Stimulated activated CD4-positive, alpha-beta T cell treated with anti-CD3 and anti-CD28 coated beads, Interleukin-12 subunit alpha, Interleukin-12 subunit beta, amount 100 ng/mL, for 4 hours (primary cell): ENCODE measurements around the gene RPH3AL.
"Not testable (repeated sequence)": the region's sequence is repeated elsewhere in the genome, so short reads cannot be mapped to it uniquely, and the experiment has no call there.

Experiments
- DNase-seq: peaks from one replicate; pipeline ENCODE4 v3.0.0-alpha.2; 2020

RPH3AL gene

DNA sequence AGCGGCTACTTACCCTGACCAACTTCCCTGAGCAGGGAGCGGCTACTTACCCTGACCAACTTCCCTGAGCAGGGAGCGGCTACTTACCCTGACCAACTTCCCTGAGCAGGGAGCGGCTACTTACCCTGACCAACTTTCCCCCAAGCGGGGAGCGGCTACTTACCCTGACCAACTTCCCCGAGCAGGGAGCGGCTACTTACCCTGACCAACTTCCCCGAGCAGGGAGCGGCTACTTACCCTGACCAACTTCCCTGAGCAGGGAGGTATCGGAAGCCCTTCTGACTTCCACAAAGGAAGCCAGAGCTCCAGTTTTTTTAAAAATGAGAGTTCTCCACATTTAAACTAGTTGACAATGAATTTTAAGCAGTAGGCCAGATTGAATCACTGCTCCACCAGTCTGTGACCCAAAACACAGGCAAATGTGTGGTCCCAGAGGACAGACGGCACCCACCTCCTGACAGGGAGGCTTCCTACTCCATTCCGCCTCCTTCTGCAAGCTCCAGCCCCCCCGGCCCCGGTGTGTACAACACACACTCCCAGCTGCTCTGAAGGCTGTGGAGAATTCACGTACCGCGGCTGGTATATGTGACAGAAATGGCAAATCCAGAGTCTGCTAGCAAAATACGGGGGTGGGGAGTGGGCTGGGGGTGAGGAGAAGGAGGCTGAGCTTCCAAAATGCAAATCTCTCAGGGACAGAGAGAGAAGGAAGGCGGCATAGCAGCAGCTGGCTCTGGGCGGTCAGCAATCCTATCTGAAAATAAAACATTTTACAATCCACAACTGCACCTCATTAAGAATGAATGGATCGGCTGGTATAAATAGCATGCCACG lies 118.2 kb downstream of the RPH3AL start:
- not testable (repeated sequence) for DNase-seq

DNA sequence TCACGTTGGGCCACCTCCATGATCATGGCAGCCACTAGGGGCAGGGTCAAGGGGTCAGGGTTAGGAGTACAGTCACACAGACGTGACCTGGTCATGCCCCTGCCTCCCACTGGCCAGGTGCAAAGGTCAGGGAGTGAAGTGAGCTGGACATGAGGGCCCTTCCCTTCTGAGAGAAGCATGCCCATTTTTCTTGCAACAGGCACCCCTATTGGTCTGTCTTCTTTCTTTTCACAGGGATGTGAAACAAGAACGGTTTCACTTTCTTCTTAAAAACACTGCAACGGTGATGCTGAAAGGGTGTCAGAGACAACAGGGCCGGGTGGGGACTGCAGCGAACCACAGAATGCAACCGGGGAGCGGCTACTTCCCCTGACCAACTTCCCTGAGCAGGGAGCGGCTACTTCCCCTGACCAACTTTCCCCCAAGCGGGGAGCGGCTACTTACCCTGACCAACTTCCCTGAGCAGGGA lies 119.1 kb downstream of the RPH3AL start:
- DNase-seq = no peak

DNA sequence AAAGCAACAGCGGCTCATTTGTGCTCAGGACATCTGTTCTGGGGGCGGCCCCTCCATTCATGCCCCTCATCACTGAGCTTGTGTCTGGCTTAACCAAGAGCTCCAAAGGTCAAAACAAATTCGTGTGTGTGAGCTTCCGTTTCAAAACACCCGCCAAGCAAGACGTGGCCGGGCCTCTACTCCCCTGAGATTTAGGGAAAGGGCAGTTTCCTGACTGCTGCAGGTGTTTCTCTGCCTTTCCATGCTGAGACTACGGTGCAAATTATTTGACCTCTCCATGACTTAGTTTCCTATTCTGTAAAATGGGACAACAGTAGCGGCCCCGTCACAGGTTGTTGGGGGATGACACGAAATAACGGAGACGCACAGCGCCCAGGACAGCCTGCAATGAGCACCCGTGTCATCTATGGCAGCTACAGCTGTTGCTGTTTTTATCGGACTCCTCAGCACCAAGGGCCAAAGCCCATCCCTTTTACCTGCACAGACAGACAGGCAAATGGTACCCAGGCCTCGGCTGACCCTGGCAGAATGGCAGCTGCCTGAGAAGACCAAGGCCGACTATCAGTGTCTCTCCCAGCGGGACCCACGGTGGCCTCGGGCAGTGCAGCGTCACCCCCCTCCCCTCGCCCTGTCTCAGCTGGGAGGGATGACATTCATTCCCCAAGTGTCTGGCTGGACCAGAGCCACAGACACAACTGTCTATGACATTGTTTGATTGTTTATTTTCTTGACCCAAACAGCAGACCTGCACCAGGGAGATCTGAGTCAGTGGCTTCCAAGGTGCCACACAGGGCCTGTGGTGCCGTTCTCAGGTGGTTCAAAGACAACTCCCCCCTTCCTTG lies 120.4 kb downstream of the RPH3AL start:
- no peak for DNase-seq

DNA sequence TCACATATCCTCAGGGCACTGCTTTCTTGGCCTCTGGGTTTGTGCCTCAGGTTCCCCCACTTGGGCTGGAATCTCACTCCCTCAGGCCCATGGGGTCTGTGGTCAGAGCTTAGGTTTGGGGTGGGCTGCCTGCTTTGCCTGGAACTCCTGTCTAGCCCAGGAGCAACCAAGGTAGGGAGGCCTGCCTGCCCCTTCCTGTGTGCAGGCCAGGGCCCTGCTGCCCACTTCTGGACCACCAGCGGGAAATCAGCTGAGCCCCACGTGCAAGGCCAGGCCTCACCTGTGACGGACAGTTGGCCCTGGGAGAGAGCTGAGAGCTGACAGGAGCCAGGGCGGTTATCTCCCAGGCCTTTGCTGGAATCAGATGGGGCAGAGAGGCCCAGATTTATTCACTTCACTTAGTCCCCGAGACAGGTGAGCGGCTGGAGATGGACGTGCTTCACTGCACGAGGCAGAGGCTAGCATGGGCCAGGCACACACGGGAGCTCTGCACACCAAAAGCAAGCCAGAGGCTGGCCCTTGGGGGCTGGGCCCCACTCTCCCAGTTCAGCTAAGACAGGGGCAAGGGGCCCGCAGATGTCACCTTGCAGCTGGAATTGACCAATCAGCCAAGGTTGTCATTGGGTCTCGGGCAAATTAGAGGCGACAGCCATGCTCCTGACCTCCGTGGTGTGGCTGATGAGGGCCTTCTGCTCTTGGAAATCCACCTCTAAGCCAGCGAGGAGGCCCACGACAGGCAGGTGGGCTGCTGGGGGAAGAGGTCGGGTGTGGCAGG lies 121.2 kb downstream of the RPH3AL start:
- no peak for DNase-seq

DNA sequence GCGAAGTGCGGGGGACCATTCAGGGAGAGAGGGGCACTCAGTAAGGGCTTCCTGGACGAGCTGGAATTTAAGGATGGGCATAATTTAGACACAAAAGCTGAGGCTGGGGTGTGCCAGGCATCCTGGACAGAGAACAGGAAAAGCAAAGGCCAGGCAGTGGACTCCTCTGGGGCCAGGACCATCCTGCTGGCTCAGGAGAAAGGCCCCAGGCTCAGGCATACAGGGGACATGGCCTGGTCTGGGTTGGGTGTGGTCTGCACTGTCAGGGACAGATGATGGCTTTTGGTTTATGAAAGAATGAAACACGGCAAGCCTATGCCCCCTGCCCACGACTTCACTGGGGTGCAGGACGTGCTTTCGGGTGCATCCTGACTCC lies 122.2 kb downstream of the RPH3AL start:
- DNase-seq = no peak

DNA sequence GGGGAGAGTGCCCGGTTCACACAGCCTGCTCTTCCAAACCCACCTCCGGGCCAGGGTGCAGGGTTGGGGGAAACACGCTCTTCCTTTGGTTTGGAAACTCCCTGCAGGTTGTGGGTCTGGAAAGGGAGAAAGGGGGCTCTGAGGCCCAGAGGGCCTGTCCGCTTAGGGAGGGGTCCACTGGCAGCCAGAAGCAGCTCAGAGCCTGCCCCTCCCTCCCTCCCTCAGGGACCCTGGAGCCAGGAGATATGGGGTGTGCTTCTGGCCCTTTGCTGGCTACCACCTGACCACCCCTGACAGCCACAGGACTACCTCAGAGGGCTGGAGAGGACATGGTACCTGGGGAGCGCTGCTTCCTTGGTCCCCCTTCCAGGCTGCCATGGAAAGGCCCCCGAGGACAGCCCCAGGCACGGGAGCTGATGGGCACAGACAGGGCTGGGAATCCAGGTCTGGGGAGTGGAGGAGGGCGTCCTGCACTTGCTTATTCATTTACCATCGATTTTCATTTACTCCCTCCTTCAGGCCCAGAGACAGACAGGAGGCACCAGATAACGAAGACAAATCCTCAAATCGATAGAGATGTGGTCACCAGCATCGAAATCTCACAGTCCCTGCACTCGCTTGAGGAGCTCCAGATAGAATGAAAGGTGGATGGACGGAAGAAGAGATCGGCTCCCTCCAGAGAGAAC lies 122.8 kb downstream of the RPH3AL start:
- no peak for DNase-seq

DNA sequence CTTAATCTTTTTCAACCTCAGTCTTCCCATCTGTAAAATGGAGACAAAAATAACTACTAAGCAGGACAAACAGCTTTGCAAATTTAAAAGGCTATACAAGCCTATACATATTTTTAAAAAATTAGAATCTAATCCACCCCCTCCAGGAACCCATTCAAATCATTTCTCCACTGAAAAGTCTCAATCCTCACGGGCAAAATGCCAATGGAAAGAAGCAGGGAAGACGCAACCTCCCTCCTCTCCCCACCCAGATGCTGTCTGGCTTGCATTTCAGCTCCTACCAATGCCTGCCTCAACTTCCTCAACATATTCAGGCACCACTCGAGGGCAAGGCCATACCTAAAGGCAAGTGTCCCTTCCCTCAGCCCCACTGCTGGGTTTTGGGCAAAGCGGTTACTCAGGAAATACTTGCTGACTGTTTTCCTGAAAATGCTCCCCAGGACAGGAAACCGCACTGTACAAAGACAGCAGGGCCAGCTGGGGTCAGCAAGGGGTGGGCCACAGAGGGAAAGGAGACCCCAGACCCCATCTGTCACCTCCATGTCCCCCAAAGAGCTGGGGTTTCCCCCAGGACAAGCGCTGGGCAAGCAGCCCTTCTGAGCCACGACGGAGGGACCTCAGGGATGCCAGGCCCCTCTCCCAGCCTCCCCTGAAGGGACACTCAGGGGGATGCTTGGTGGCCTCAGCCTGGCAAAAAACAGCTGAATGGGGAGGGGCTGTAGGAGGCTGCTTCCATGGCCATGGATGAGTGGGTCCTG lies 123.5 kb downstream of the RPH3AL start:
- no peak for DNase-seq

DNA sequence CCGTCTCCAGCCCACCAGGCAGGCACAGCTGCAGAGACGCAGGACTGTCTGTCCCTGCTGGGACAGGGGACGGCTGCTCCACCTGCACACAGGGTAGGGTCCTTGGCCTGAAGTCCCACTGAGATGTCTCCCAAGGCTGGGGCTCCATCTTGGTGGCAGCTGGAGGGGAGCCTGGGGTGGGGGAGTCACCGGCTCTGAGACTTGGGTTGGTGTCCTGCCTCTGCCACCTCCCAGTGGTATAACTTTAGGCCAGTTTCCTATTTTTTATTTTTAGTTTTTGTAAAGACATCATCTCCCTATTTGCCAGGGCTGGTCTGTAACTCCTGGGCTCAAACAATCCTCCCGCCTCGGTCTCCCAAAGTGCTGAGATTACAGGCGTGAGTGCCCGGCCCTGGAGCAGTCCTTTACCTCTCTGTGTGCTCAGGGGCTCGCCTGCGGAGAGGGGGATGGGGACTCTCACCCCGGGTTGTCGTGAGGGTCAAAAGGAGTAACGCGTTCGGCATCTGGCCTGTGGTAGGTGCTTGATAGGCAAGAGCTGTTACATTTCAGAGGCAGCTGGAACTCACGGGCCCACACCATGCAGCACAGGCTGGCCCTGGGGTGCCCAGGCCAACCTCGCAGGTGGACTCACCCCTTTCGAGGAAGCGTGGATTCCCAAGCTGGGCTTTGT lies 124.5 kb downstream of the RPH3AL start:
- DNase-seq = no peak

DNA sequence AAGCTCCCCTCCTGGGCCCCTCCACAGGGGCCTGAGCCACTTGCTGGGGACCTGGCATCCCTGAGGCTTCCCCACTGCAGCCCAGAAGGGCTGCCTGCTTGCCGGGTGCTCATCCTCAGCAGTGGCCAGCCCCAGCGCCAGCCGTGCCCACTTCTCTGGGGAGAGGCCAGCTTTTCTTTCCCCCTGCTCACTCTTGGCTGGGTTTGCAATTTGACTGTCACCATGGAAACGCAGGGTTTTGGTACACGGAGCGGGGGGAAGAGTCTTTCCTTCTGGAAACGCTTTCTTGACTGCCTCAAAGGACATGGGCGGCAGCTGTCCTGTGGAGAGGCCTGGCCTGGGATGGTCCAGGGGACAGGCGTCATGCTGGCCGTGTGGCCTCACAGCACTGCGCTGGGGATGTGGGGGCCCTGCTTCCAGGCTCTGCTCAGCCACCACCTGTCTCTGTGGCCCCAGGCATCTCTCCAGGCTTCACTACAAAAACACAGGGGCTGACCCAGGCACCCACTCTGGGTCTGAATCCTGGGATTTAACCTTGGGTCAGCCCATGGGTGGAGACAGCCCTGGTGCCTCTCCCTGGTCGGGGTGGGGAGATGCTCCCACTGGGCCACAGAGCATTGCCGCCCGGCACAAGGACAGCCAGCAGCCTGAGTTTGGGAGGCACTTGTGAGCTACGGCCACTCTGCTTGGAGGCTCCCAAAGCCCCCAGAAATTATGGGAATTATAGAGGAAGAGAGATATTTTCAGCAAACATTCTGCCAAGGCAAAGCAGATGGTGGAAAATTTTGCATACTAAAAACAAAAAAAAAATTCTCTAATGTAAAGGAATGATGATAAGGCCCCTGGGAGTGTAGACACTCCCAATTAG lies 125.3 kb downstream of the RPH3AL start:
- no peak for DNase-seq

DNA sequence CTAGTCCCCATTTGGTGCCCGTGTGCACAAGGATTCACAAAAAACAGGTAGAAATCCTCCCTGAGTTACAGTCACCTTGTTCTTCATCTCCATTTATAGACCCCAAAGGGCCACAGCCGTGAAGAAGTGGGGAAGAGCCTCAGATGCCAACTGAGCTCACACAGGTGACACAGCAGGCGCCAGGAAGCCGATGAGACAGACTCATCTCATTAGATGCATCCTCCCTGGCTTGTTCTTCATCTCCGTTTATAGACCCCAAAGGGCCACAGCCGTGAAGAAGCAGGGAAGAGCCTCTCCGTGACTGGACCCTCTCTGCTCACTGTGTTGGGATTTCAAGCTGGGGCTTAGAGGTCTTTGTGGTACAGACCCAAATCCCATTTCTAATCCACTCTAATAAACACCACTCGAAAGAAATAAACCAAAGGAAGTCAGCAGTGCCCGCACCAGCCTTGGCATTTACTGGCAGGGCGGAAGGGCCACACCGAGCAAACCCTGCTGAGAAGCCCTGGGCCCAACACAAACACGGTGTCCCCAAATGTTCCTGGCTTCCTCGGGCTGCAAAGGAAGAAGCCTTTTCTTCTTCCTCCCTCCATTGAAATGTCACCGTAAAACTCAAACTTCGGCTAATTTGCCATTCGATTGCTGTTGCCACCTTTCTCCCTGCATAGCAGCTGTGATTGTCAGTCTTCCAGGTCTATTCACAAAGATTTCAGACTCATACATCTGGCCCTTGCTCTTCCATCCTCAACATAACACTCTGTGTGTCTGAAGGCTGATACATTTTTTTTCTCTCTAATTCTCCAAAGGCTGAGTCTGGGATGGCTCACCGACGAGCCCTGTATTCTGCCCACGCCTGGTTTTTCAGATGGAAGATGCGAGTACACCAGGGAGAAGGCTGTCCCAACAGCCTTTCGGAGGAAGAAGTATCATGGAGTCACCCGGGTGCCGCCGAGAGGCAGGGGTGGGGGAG lies 126.2 kb downstream of the RPH3AL start:
- DNase-seq = no peak

DNA sequence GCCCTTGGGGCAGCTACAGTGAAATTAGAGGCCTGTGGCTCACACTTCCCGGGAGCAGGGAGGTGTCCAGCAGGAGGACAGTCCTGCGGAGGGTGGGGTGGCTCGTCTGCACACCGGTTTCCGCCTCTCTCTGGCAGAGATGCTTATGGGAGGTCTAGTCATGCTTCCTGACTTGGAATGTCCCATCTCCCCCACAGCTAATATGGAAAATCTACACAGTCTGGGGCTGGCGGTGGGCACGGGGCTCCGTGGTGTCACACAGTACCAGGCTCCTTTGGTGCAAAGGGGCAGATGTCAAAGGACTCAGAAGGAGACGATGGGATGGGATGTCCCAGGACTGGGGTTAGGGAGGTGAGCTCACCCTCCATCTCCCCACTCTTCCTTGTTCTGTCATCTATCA lies 127.1 kb downstream of the RPH3AL start:
- DNase-seq = no peak

DNA sequence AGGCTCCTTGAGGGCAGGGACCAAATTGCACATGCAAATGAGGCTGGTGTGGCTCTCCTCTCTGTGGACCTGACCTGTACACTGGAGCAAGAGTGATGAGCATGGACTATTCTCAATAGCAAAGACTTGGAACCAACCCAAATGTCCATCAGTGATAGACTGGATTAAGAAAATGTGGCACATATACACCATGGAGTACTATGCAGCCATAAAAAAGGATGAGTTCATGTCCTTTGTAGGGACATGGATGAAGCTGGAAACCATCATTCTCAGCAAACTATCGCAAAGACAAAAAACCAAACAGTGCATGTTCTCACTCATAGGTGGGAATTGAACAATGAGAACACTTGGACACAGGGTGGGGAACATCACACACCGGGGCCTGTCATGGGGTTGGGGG lies 128.0 kb downstream of the RPH3AL start:
- DNase-seq = not testable (repeated sequence)

DNA sequence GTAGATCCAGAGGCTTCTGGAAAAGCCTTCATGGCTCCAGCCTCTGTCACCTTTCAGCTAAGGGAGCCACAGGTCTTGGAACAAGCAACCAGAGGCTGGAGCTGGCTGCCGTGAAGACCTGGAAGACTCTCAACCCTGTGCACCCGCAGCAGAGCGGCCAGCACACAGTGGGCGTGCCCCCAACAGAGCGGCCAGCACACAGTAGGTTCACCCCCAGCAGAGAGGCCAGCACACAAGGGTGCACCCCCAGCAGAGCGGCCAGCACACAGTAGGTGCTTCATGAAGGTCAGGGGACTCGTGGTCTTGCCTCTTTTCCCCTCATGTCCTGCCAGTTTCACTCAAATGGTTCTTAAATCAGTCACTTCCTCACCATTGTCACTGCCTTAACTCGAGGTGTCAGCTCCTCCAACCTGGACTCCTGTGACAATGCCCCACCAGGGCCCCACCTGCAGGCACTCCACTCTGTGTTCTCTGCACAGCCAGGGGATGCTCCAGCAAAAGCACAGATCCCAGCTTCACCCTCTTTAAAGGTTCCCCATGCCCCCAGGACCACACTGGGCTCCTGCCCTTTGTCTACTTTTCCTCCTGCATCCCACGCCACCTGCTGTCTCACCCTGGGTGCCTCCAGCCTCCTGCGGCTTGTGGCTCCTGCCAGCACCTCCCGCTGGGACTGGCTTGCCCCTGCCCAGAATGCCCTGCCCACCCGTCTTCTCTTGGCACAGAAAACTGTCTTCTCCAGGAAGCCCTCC lies 128.7 kb downstream of the RPH3AL start:
- no peak for DNase-seq

DNA sequence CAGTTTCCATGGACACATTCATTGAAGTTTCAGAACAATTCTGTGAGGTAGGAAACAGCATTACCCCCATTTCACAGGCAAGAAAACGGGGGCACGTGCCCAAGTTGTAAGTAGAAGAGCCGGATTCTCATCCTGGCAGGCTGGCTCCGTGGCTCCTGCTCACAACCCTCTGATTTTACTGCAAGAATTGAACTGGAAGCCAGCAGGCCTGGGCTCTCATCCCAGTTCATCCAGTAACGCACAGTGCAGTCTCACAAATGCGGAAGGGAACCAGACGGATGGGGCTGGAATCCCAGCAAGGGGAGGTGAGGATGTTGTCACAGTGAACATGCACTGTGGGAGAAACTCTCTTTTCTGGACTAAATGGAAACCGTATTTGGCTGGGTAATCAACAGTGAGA lies 130.4 kb downstream of the RPH3AL start:
- DNase-seq = no peak

DNA sequence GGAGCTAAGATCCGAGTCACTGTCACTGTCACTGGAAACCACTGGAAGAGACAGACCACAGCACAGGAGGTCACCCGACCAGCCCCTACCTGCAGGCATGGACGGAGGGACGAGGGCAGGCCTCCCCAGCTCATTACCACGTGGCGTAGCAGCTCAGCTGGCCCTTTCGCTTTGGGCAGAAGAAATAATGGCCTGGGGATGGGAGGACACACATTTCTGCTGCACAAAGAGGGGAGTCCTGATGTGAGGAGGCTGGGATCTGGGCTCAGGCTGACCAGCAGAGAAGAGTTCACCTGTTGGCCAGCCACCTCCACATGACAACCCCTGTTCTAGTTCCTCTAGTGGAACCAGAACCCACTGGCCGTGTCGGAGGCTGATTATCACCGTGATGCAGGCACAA lies 132.9 kb downstream of the RPH3AL start:
- DNase-seq = no peak

DNA sequence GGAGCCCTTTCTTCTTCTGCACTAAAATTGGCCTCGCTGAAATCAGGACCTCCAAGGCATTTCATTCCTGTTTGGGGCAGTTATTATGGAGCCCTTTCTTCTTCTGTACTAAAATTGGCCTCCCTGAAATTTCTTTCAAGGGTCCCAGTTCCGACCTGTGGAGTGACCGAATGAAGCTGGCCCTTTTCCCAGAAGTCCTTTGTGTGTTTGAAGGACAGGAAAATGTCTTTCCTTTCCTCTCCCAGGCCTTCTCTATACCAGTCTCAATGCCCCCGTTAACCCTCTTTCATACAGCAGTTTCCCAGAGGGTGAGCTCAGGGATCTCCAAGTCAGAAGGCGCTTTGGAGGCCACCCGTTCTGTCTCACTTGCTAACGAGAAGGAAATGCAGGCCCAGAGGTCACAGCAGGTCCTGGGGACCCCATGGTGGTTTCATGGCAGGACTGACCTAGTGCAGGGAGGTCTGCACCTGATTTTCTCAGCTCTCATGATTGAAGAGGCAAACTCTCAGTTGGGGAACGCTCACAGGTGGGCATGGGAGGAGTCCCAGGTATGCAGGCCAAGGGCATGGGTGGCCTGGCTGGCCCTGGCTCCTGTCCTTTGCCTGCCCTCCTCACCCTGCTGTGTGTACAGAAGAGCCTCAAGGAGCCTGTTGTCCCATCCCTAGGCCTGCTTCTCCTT lies 134.0 kb downstream of the RPH3AL start:
- DNase-seq = no peak

DNA sequence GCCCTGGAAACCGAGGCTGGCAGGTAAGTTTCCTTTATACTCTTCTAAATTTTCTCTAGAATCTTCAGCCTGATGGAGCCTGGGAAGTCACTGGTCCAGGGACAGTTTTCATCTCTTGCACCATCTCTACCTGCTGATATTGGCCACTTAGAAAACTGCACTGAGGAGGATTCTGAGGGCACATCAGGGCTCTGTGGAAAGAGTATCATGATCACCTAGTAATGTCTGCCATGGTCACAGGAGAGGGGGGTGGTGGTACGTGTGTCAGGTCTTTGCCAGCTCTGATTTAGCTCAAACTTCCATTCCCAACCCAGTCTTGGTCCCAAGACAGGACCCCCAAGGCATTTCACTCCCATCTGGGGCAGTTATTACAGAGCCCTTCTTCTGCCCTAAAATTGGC lies 136.0 kb downstream of the RPH3AL start:
- no peak for DNase-seq
